SK-N-MC (cell line): ENCODE measurements around the gene CARD11.

Experiments
- EZH2 ChIP-seq: fragments of 200-600 bp; sonication (generic); IDR thresholded peaks from one replicate; pipeline ENCODE4 v1.6.1; 2017; ENCODE audit warnings: antibody characterized with exemption
- POLR2AphosphoS5 ChIP-seq: IDR thresholded peaks from 2 replicates; pipeline ENCODE4 v1.6.1; 2012; ENCODE audit warnings: mild to moderate bottlenecking, low read depth, low read length, borderline replicate concordance

GRCh38 chr7:2908103-2908683 is 135.5 kb downstream of the CARD11 start:
- TF ChIP-seq POLR2AphosphoS5 (no peak), EZH2 (no peak)
